Medulla oblongata (tissue), 1 donor: ENCODE data around the gene EPHA5.
"Not testable (repeated sequence)": the region's sequence is repeated elsewhere in the genome, so short reads cannot be mapped to it uniquely, and the experiment has no call there.

ENCODE experiments used
- DNase-seq: peaks from one replicate; pipeline ENCODE4 v3.0.0-alpha.2; 2015; ENCODE audit errors: extremely low spot score

The EPHA5 gene

GRCh38 chr4:65367306-65367705 lies 303.0 kb downstream of the EPHA5 start:
- DNase-seq, result no peak

DNA sequence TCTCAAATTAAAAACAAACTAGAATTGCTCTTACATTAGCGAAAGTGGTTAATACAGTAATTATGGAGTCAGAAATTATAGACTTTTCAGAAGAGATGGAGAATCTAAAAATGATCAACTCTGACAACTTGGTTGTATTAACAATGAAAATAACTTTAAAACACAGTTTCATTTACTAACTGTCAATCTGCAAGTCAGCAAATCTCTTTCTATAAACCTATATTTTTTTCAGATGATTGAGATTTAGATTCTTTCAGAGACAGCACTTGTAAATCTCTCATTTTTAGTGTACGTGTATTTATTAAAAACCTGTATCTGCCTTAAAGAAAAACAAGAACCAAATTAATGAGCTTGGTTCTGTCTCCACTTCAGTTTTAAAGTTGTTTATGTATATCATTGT lies 311.4 kb downstream of the EPHA5 start:
- no peak for DNase-seq

GRCh38 chr4:65353098-65353497 lies 317.2 kb downstream of the EPHA5 start:
- no peak for DNase-seq

DNA sequence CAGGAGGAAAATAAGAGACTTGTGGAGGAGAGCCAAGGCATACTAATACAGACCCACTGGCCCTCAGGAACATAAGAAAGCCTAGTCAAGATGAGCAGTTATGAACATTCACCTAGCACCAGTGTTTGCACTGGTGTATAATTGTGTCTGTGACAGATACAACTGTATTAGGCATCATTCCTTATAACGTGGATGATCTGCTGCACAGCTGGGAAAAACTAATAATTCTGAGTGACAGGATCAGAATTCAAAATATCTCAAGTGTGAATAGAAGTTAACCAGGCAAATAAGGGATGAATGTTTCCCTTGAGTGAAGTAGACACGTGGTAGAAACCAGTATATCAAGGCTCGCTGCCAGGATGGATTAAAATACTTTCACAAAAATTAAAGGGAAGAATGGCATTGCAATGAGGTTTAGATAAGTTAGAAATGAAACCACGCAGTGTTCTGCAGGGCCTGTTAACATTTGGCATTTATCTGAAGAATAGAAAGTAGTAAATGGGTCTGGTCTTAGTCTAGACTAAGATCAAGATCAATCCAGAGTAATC lies 325.9 kb downstream of the EPHA5 start:
- no peak for DNase-seq

GRCh38 chr4:65343342-65343741 lies 326.9 kb downstream of the EPHA5 start:
- no peak for DNase-seq

DNA sequence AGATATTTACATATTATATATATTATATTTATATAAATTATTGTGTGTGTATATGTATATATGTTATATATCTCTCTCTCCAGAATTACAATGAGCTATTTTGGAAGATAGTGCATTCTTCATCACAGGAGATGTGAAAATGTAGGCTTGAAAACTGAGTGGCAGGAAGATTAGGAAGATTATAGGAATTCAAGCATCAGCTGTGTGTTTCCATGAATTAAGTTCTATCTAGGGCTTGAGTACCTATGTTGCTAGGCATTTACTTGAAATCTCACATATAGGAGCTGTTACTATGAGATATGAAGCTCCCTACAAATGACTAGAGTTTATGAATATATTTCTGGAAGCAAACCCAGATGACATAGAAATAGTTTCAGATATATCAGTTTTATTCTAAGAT lies 328.7 kb downstream of the EPHA5 start:
- DNase-seq, result no peak

DNA sequence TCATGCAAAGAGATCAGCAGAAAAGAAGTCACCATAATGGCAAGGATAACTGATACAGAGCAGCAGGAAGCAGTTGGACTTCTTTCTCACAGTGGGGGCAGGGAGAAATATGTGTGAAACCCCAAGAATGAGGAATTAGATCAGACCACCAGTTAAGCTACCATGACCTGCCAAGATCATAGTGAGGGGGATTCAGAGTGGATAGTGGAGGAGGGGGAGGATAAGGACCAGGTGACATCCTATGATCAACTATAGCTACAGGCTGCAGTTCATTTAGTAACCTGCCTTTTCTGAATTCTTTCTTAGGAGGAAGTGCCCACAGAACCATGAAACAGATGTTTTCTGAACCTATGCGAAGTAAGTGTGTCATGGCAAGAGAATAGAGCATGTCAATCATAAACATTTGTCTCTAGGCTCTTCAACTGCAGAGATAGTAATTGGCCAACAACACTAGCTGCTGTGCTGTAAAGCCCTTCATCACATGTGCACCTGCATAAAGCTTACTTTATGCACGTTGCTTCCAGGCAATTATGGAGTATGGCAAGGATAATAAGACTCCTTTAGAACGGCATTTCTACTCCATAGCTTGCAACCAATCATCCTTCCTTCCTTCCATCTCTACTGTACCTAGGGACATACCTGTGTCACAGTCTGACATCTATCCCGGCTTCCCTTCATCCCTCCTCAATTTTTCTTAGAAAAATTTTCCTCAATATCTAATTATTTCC lies 329.7 kb downstream of the EPHA5 start:
- DNase-seq, result no peak

DNA sequence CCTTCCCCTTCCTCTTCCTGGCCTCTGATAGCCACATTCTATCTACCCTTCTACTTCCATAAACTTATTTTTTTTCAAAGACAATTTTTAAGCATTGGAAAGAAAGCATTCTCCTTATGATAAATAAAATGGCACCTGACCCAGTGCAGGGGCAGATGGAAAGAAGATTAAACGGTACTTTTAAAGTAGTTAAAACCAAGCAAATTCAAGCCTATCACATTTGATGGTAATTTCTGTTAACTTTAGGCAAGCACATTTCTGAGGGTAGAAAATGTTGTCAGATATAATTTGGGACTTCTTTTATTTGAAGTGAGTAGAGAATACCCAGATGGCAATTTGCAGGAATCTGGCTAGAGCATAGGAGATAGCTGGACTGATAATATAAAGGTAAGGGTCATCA lies 332.9 kb downstream of the EPHA5 start:
- DNase-seq, result no peak

DNA sequence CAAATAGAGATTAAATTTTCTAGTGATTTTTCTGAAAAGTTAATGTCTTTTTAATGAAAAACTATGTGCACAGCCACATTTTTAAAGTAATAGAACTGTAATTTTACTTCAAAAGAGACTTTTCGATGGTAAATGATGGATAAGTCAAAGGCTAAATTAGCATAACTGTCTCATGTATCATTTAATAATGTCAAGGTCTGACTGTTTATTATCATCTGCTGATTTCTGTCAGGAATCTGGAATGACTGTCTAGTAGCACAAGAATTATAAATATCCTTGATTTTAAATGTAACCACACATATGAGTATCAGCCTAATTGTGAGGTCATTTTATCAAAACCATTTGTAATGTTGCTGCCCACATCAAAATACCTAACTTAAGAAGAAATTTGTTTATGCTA lies 333.8 kb downstream of the EPHA5 start:
- DNase-seq, result no peak

DNA sequence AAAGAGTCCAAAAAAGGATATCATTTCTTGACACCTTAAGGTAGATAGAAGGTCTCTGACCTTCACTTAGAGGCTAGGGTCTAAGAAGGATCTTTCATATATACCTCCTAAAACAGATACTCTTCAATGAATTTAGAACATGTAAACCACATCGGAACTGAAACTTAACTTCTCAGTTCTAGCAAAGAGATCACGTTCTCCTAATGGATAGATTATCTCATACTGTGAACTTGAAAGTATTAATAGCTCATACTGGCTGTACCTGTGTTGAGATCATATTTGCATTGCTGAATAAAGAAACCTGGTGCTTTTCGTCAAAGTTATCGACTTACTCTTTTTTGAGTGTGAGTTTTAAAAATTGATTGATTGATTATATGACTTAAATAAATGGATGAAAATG lies 353.8 kb downstream of the EPHA5 start:
- no peak for DNase-seq

DNA sequence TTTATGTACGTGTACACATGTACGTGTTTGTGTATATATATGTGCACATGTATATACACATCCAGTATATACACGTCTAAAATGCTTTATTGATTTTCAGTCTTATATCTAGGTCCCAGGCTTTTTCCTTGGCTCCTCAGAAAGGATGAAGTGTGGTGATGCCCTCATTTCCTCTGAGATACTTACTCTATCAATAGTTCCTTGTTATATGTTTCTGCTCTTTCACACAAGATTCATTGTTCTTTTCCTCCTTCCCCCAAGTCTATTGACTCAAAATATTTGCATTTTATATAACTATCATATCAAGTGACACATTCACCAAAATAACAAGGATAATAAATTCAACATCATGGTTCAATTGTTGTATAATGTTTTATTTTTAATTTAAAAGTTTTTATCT lies 359.2 kb downstream of the EPHA5 start:
- no peak for DNase-seq

DNA sequence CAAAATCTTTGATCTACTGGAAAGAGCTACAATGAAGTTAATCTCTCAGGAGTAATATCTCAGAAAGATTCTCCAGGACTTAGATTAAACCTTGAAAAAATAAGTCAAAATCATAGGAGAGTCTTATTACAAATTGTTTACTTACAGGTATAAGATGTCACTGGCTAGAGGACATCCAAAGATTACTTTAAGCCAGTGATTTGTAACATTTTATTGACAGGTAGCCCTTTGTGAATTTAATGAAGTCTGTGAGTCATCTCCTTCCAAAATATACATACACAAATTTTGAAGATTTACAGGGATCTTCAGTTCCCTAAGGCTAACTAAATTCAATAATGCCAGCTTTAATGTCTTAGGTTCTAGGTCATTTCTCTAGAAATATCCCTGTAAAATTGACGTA lies 359.7 kb downstream of the EPHA5 start:
- no peak for DNase-seq

GRCh38 chr4:65308626-65309025 lies 361.7 kb downstream of the EPHA5 start:
- DNase-seq, result not testable (repeated sequence)

DNA sequence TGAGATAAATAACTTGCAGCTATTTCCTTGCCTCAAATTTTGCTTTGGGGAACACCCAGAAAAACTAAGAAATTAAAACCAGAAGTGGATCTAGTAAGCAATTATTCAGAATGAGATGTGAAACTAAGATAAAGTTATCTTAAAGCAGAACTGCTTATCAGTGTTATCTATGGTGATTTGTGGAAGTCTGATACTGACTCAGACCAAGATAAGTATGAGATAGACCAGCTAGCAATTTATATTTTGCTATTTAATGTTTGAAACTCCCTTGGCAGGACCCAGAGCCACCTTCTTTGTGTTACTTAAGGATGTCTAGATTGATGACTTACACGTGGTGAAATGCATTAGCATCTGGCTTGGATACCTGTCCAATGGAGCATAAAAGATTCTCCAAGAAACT lies 368.1 kb downstream of the EPHA5 start:
- DNase-seq, result no peak

- DNase-seq, result no peak
These were observed 374.0 kb downstream of the EPHA5 start for GRCh38 chr4:65296246-65296645.

GRCh38 chr4:65287071-65287470 lies 383.2 kb downstream of the EPHA5 start:
- no peak for DNase-seq
